SK-N-SH (cell line): ENCODE measurements around the gene ZNF628. TPM values are rescaled to one million over a fixed set of nuclear protein-coding genes. Genes with fewer than 3 reads are reported as not detected.

Experiments used
- CTCF ChIA-PET: fragments of 300-600, 350-600 bp; formaldehyde crosslinking; extraction: SDS; loops from one replicate; lab custom pipeline; 2021; lab: Yijun Ruan, JAX
- POLR2A ChIA-PET: fragments of 350-600 bp; sonication (Branson Sonifier 250); formaldehyde crosslinking; extraction: SDS; loops from one replicate; lab custom pipeline; 2020; ENCODE audit warnings: antibody characterized with exemption, inconsistent platforms; lab: Yijun Ruan, JAX
- DNase-seq: peaks from one replicate; pipeline ENCODE4 v3.0.0; 2012
- H2AFZ ChIP-seq: fragments of 200-600 bp; sonication (generic); 2 replicates; pipeline ENCODE4 v1.8.1; 2016; ENCODE audit warnings: antibody characterized with exemption, mild to moderate bottlenecking, low read depth
- H3F3A ChIP-seq: fragments of 200-600 bp; sonication (generic); replicated peaks from 2 replicates; pipeline ENCODE3; 2016; ENCODE audit warnings: antibody characterized with exemption, mild to moderate bottlenecking; ENCODE audit not compliant: insufficient read depth
- H3K27ac ChIP-seq, 2 experiments: fragments of 200-500 bp in 1 of 2; fragments of 200-600 bp in 1 of 2; sonication (Bioruptor generic) in 1 of 2; sonication (generic), shearing (Covaris generic) in 1 of 2; 2 replicates each; pipeline versions ENCODE4 v1.5.1 to v1.6.1; 2014 to 2016; ENCODE audit warnings: low read depth in 2 of 2, inconsistent platforms in 1 of 2, low read length in 1 of 2, mild to moderate bottlenecking in 1 of 2, mixed read lengths in 1 of 2
- H3K27me3 ChIP-seq: fragments of 200-600 bp; sonication (generic), shearing (Covaris generic); 2 replicates; pipeline ENCODE4 v1.6.1; 2016; ENCODE audit warnings: mixed run types; ENCODE audit not compliant: insufficient read depth
- H3K36me3 ChIP-seq, 2 experiments: fragments of 200-500 bp in 1 of 2; fragments of 200-600 bp in 1 of 2; sonication (Bioruptor generic) in 1 of 2; sonication (generic) in 1 of 2; replicated peaks in 1 of 2; 2 replicates each; pipeline versions ENCODE3 to v1.5.1; 2014 to 2016; ENCODE audit warnings: low read length in 1 of 2, mild to moderate bottlenecking in 1 of 2; ENCODE audit not compliant: insufficient read depth in 2 of 2, control insufficient read depth in 1 of 2
- H3K4me1 ChIP-seq, 2 experiments: fragments of 200-500 bp in 1 of 2; fragments of 200-600 bp in 1 of 2; sonication (Bioruptor generic) in 1 of 2; sonication (generic), shearing (Covaris generic) in 1 of 2; 2 replicates each; pipeline versions ENCODE4 v1.5.1 to v1.6.1; 2014 to 2016; ENCODE audit warnings: low read depth in 1 of 2, low read length in 1 of 2, mixed run types in 1 of 2; ENCODE audit not compliant: insufficient read depth in 2 of 2, control insufficient read depth in 1 of 2
- H3K4me2 ChIP-seq: fragments of 200-600 bp; sonication (generic), shearing (Covaris generic); 2 replicates; pipeline ENCODE4 v1.6.1; 2017; ENCODE audit warnings: mixed run types
- H3K4me3 ChIP-seq, 2 experiments: fragments of 200-500 bp in 1 of 2; fragments of 200-600 bp in 1 of 2; sonication (Bioruptor generic) in 1 of 2; sonication (generic), shearing (Covaris generic) in 1 of 2; 2 replicates each; pipeline versions ENCODE4 v1.5.1 to v1.8.1; 2014 to 2016; ENCODE audit warnings: low read depth in 2 of 2, inconsistent platforms in 1 of 2, low read length in 1 of 2, mild to moderate bottlenecking in 1 of 2, mixed read lengths in 1 of 2, moderate library complexity in 1 of 2
- H3K79me2 ChIP-seq: fragments of 200-600 bp; sonication (generic); 2 replicates; pipeline ENCODE4 v1.8.1; 2017; ENCODE audit warnings: mild to moderate bottlenecking; ENCODE audit not compliant: insufficient read depth
- H3K9ac ChIP-seq: fragments of 200-600 bp; sonication (generic); 2 replicates; pipeline ENCODE4 v1.6.1; 2017; ENCODE audit warnings: mixed run types
- H3K9me2 ChIP-seq: fragments of 200-600 bp; sonication (generic); 2 replicates; pipeline ENCODE4 v1.6.1; 2017; ENCODE audit warnings: mixed run types
- H3K9me3 ChIP-seq: fragments of 200-600 bp; sonication (generic); 2 replicates; pipeline ENCODE4 v1.6.1; 2017; ENCODE audit warnings: mixed run types, mild to moderate bottlenecking, moderate library complexity
- H4K20me1 ChIP-seq: fragments of 200-600 bp; sonication (generic); 2 replicates; pipeline ENCODE4 v1.6.1; 2017; ENCODE audit warnings: mild to moderate bottlenecking, mixed run types; ENCODE audit not compliant: insufficient read depth
- FOXJ3 ChIP-seq: sonication (generic); formaldehyde crosslinking; IDR thresholded peaks from 2 replicates; pipeline ENCODE4 v1.5.1; 2020; ENCODE audit warnings: mild to moderate bottlenecking, missing genetic modification reagents
- FOXM1 ChIP-seq: IDR thresholded peaks from 2 replicates; pipeline ENCODE4 v1.4.0; 2012; ENCODE audit warnings: low read depth, mild to moderate bottlenecking
- GABPA ChIP-seq: IDR thresholded peaks from 2 replicates; pipeline ENCODE4 v1.4.0; 2012; ENCODE audit warnings: low read depth, mild to moderate bottlenecking
- GATA2 ChIP-seq: sonication (generic); formaldehyde crosslinking; IDR thresholded peaks from 2 replicates; pipeline ENCODE4 v1.5.0; 2020; ENCODE audit warnings: mild to moderate bottlenecking, missing genetic modification reagents
- RXRA ChIP-seq: IDR thresholded peaks from 2 replicates; pipeline ENCODE4 v1.4.0; 2012; ENCODE audit warnings: low read depth, mild to moderate bottlenecking, borderline replicate concordance
- SMC3 ChIP-seq: IDR thresholded peaks from 2 replicates; pipeline ENCODE4 v1.6.1; 2012; ENCODE audit warnings: low read depth, low read length, improper control_type of control experiment
- TAF1 ChIP-seq: IDR thresholded peaks from 2 replicates; pipeline ENCODE4 v1.6.1; 2012; ENCODE audit warnings: low read depth, mild to moderate bottlenecking, low read length, moderate library complexity, borderline replicate concordance
- TEAD4 ChIP-seq: IDR thresholded peaks from 2 replicates; pipeline ENCODE4 v1.4.0; 2012; ENCODE audit warnings: mild to moderate bottlenecking, borderline replicate concordance; ENCODE audit not compliant: insufficient read depth
- WGBS: methylation state at CpG from one replicate; pipeline ENCODE4 v1.1.6; 2017; ENCODE audit warnings: low lambda C conversion rate; 5-methylcytosine and 5-hydroxymethylcytosine counted together
- polyA plus RNA-seq, 3 experiments: library from polyadenylated mRNA; depleted of rRNA; stranded (reverse); fragments of >200 nt; gene quantifications; 2 replicates each; pipeline ENCODE4 v1.2.3, GENCODE V29; 2012
- TF ChIP-seq, protein P1 (sequence below): IDR thresholded peaks from 2 replicates; pipeline ENCODE4 v1.4.0; 2012; ENCODE audit warnings: low read depth

Gene ZNF628
- polyA plus RNA-seq, 1 of the 3 experiments (the other 2 are of a cell fraction), result 1.6 TPM

DNA sequence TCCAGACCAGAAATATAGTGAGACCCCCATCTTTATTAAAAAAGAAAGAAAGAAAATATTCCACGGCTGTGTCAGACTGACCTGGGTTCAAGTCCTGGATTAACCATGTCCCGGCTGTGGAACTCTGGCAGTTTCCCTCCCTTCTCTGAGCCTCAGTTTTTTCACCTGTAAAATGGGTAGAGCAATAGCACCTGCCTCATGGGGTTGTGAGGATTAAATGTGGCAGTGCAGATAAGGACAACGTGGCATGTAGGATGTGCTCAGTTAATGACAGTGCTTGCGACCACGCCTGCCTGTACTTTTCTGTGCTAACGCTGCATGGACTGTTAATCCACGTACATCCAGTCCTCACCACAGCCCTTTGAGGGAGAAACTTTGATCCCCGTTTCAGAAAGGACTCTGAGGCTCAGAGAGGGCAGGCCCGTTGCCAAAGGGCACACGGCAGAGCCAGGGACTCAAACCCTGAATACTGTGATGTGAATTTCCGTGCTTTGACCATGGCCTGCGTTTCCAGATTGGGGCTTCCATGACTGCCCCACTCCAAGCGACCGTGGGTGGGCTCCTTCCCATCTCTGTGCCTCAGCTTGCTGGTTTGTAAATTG lies 44.4 kb downstream of the ZNF628 start:
- Histone ChIP-seq H3K79me2 (no peaks in the 10 kb centered on the region), H3K9ac (no peak overlapping the region), H3F3A (peaks cover 4% of the 10 kb centered on the region), H3K4me2 (no peak overlapping the region), H2AFZ (no peak overlapping the region), H3K9me3 (no peaks in the 10 kb centered on the region), H3K4me3 (no peak overlapping the region), H4K20me1 (no peaks in the 10 kb centered on the region), H3K36me3 (no peaks in the 10 kb centered on the region), H3K4me1 (peaks cover 0 to 16% of the 10 kb centered on the region in 2 experiments; a peak in 1 of 4 replicates), H3K27me3 (no peaks in the 10 kb centered on the region), H3K27ac (peak overlapping the region in 1 of 2 experiments; percentile 37; a peak in 1 of 4 replicates), H3K9me2 (no peaks in the 10 kb centered on the region)
- no peak for DNase-seq
- ChIA-PET CTCF (interaction anchor here (0.8 to 1.3 kb wide), 4 partner anchors 16 to 360 kb away, joined by 3 to 4 read pairs (median 3); no protein-coding TSS in a partner anchor), POLR2A (no interaction called here)
- WGBS, result 87% methylated on average over 10 of the region's 14 CpGs
- no peak for TF ChIP-seq TEAD4
- TF ChIP-seq SMC3, result no peak
- no peak for TF ChIP-seq GABPA

DNA sequence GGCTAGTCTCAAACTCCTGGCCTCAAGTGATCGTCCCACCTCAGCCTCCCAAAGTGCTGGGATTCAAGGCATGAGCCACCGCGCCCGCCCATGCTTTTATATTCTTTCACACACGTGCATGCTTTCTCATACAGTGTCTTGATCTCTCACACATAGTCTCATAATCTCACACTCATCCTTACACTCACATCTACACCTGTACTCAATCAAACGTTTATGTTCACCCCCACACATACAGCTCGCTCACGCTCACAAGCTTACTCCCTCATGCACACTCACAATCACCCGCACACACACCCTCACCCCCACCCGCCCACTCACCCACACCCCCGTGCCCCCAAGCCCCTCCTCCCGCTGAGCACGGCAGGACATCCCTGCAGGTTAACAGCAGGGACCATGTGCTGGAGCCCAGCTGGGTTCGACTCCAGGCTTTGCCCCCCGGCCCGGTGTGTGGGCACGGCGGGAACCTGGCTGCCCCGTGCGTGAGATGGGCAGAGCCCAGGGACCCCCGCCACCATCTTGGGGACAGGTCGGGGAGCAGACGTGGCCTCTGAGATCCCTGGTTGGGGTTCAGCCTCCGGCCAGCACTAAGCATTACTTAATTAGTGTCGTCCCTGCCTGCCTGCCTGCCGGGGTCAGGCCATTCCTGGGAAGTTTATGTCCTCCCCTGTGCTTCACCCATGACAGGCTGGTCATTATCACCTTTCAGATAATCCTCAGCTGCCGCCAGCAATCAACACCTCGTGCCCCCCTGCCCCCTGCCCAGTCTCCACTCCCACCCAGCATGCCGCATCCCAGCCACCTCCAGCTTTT lies 49.1 kb downstream of the ZNF628 start:
- H3K4me3 ChIP-seq, result no peak overlapping the region
- H3F3A ChIP-seq, result peaks cover under 1% of the 10 kb centered on the region
- no peaks in the 10 kb centered on the region for H3K36me3 ChIP-seq
- H3K27me3 ChIP-seq, result no peaks in the 10 kb centered on the region
- CTCF ChIA-PET, result interaction anchor here (1.3 to 1.5 kb wide), 4 partner anchors 9 to 108 kb away, joined by 5 to 7 read pairs (median 6); partner anchors contain the start of gene ZNF865
- no peak overlapping the region for H3K9ac ChIP-seq
- no peaks in the 10 kb centered on the region for H3K9me2 ChIP-seq
- no peak for TF ChIP-seq GATA2 (CRISPR knock-in tag)
- TF ChIP-seq FOXJ3 (CRISPR knock-in tag), result no peak
- TF ChIP-seq GABPA, result no peak
- TF ChIP-seq TAF1, result no peak
- TF ChIP-seq, protein P1, sequence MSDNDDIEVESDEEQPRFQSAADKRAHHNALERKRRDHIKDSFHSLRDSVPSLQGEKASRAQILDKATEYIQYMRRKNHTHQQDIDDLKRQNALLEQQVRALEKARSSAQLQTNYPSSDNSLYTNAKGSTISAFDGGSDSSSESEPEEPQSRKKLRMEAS, result no peak
- no peak for TF ChIP-seq FOXM1
- no peak for TF ChIP-seq RXRA
- TF ChIP-seq, all 33 proteins: peak for 0
- Histone ChIP-seq H3K79me2 (no peaks in the 10 kb centered on the region), H4K20me1 (no peaks in the 10 kb centered on the region), H3K27ac (no peak overlapping the region; a peak in 1 of 4 replicates), H2AFZ (no peak overlapping the region), H3K9me3 (no peaks in the 10 kb centered on the region), H3K4me1 (peaks cover 0 to 40% of the 10 kb centered on the region in 2 experiments; a peak in 1 of 4 replicates), H3K4me2 (no peak overlapping the region)
- 63% methylated on average over 19 of the region's 29 CpGs for WGBS
- DNase-seq, result no peak
- POLR2A ChIA-PET, result interaction anchor here (0.6 kb wide), 1 partner anchor 50 kb away, joined by 3 read pairs; no protein-coding TSS in a partner anchor
